ENCODE data around the gene RPL3.
"Not testable (repeated sequence)": the region's sequence is repeated elsewhere in the genome, so short reads cannot be mapped to it uniquely, and the experiment has no call there.

GRCh38 chr22:39320616-39321029 is 1.2 kb upstream of the RPL3 start:
- TF ChIP-seq, protein P1, sequence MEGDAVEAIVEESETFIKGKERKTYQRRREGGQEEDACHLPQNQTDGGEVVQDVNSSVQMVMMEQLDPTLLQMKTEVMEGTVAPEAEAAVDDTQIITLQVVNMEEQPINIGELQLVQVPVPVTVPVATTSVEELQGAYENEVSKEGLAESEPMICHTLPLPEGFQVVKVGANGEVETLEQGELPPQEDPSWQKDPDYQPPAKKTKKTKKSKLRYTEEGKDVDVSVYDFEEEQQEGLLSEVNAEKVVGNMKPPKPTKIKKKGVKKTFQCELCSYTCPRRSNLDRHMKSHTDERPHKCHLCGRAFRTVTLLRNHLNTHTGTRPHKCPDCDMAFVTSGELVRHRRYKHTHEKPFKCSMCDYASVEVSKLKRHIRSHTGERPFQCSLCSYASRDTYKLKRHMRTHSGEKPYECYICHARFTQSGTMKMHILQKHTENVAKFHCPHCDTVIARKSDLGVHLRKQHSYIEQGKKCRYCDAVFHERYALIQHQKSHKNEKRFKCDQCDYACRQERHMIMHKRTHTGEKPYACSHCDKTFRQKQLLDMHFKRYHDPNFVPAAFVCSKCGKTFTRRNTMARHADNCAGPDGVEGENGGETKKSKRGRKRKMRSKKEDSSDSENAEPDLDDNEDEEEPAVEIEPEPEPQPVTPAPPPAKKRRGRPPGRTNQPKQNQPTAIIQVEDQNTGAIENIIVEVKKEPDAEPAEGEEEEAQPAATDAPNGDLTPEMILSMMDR (IDR thresholded peaks at IDR 0.05) = not testable (repeated sequence)
- TF ChIP-seq POLR2A (IDR thresholded peaks at IDR 0.05) = not testable (repeated sequence)

Data from testis (tissue), 2 donors.